ENCODE data around the gene KCNIP1. TPM values are rescaled to one million over a fixed set of nuclear protein-coding genes. Genes with fewer than 3 reads are reported as not detected.

Gene KCNIP1
- total RNA-seq, 1 experiment from 2014 or later, result not detected

- intact Hi-C loops (cut with micrococcal nuclease; ENCODE audit: unreplicated experiment), result no loop called here
- BruUV-seq (replicated peaks), result no TSS peak
- no peak overlapping the region for H3K4me3 ChIP-seq (ENCODE audit: low read depth in 2 of 2, low read length in 2 of 2)
- peaks cover 5% of the 10 kb centered on the region; the same call in 1 of the 2 replicates for H3K27me3 ChIP-seq (ENCODE audit: control insufficient read depth, insufficient read depth, low read length)
- H3K36me3 ChIP-seq (ENCODE audit: control insufficient read depth, insufficient read depth, low read length), result no peaks in the 10 kb centered on the region
- in situ Hi-C loops (cut with HindIII; ENCODE audit: low pct_unique_long_range_greater_than_20kb, low sequenced_read_pairs), result no loop called here
- H3K27ac ChIP-seq (ENCODE audit: low read length), result no peak overlapping the region
- ATAC-seq (no peak), DNase-seq (ENCODE audit: low read depth, low spot score) (no peak)
- ChIA-PET CTCF (no interaction called here), POLR2A (no interaction called here)
- H3K9me3 ChIP-seq (ENCODE audit: control insufficient read depth, insufficient read depth, low read depth, low read length), result no peaks in the 10 kb centered on the region
- TF ChIP-seq CTCF (IDR thresholded peaks at IDR 0.05) (no peak), POLR2AphosphoS5 (IDR thresholded peaks at IDR 0.05; ENCODE audit: low read depth, low read length) (no peak), SIN3A (IDR thresholded peaks at IDR 0.05; ENCODE audit: borderline replicate concordance, insufficient read depth, low read depth, low read length) (no peak), REST (IDR thresholded peaks at IDR 0.05; ENCODE audit: insufficient read depth in 1 of 2, low read depth in 2 of 2, low read length in 1 of 2) (no peak), TCF7L2 (IDR thresholded peaks at IDR 0.05; ENCODE audit: low read depth, low read length) (no peak)
- no peaks in the 10 kb centered on the region for H3K4me1 ChIP-seq (ENCODE audit: control insufficient read depth, insufficient read depth, low read length)
Observed at GRCh38 chr5:170722316-170722715, 218.5 kb downstream of the KCNIP1 start.

- no peak for ATAC-seq
- Histone ChIP-seq H3K4me3 (ENCODE audit: low read depth in 2 of 2, low read length in 2 of 2) (no peak overlapping the region), H3K36me3 (ENCODE audit: control insufficient read depth, insufficient read depth, low read length) (no peaks in the 10 kb centered on the region), H3K9me3 (ENCODE audit: control insufficient read depth, insufficient read depth, low read depth, low read length) (no peaks in the 10 kb centered on the region), H3K4me1 (ENCODE audit: control insufficient read depth, insufficient read depth, low read length) (no peaks in the 10 kb centered on the region), H3K27me3 (ENCODE audit: control insufficient read depth, insufficient read depth, low read length) (no peaks in the 10 kb centered on the region), H3K27ac (ENCODE audit: low read length) (no peak overlapping the region)
- DNase-seq (ENCODE audit: low read depth, low spot score), result no peak
- TF ChIP-seq CTCF (IDR thresholded peaks at IDR 0.05), result no peak
- in situ Hi-C loops (cut with HindIII; ENCODE audit: low pct_unique_long_range_greater_than_20kb, low sequenced_read_pairs), result no loop called here
- CTCF ChIA-PET, result no interaction called here
- intact Hi-C loops (cut with micrococcal nuclease; ENCODE audit: unreplicated experiment), result no loop called here
- POLR2A ChIA-PET, result no interaction called here
- no TSS peak for BruUV-seq (replicated peaks)
Observed at GRCh38 chr5:170731052-170731451, 227.2 kb downstream of the KCNIP1 start.

- in situ Hi-C loops (cut with HindIII; ENCODE audit: low pct_unique_long_range_greater_than_20kb, low sequenced_read_pairs), result no loop called here
- POLR2A ChIA-PET, result no interaction called here
- CTCF ChIA-PET, result interaction anchor here (0.6 kb wide), 1 partner anchor 311 kb away, joined by 3 read pairs; no protein-coding TSS in a partner anchor
Observed at GRCh38 chr5:170732685-170733084, 228.9 kb downstream of the KCNIP1 start.

More at GRCh38 chr5:170732685-170733084, 228.9 kb downstream of the KCNIP1 start:
- no peak for ATAC-seq
- DNase-seq (ENCODE audit: low read depth, low spot score), result no peak
- Histone ChIP-seq H3K4me1 (ENCODE audit: control insufficient read depth, insufficient read depth, low read length) (no peaks in the 10 kb centered on the region), H3K27me3 (ENCODE audit: control insufficient read depth, insufficient read depth, low read length) (no peaks in the 10 kb centered on the region), H3K9me3 (ENCODE audit: control insufficient read depth, insufficient read depth, low read depth, low read length) (no peaks in the 10 kb centered on the region), H3K4me3 (ENCODE audit: low read depth in 2 of 2, low read length in 2 of 2) (no peak overlapping the region), H3K27ac (ENCODE audit: low read length) (no peak overlapping the region), H3K36me3 (ENCODE audit: control insufficient read depth, insufficient read depth, low read length) (no peaks in the 10 kb centered on the region)
- TF ChIP-seq REST (IDR thresholded peaks at IDR 0.05; ENCODE audit: insufficient read depth in 1 of 2, low read depth in 2 of 2, low read length in 1 of 2), result no peak
- no peak for TF ChIP-seq CTCF (IDR thresholded peaks at IDR 0.05)
- TF ChIP-seq SIN3A (IDR thresholded peaks at IDR 0.05; ENCODE audit: borderline replicate concordance, insufficient read depth, low read depth, low read length), result no peak
- TF ChIP-seq POLR2AphosphoS5 (IDR thresholded peaks at IDR 0.05; ENCODE audit: low read depth, low read length), result no peak
- no peak for TF ChIP-seq TCF7L2 (IDR thresholded peaks at IDR 0.05; ENCODE audit: low read depth, low read length)
- intact Hi-C loops (cut with micrococcal nuclease; ENCODE audit: unreplicated experiment), result no loop called here
- no TSS peak for BruUV-seq (replicated peaks)

All from Panc1 (cell line).